GM21423 (cell line): ENCODE data around the gene LDHB.
"Not testable (repeated sequence)": the region's sequence is repeated elsewhere in the genome, so short reads cannot be mapped to it uniquely, and the experiment has no call there.

Source experiments
- ATAC-seq: cut with Tn5 transposase; IDR thresholded peaks from one replicate; pipeline ENCODE4 v1.9.1; 2021; ENCODE audit warnings: mild to moderate bottlenecking, moderate library complexity; ENCODE audit not compliant: unreplicated experiment

Gene LDHB

GRCh38 chr12:21662122-21662792, 4.6 kb upstream of the LDHB start:
- no peak for ATAC-seq

GRCh38 chr12:21661396-21662093, 3.9 kb upstream of the LDHB start:
- not testable (repeated sequence) for ATAC-seq

GRCh38 chr12:21659383-21659782, 1.7 kb upstream of the LDHB start:
- ATAC-seq, result no peak

GRCh38 chr12:21656905-21657325, 727 bp downstream of the LDHB start:
- peak; percentile 34 for ATAC-seq

GRCh38 chr12:21655591-21655990, 2.1 kb downstream of the LDHB start:
- ATAC-seq, result no peak

GRCh38 chr12:21651821-21652220, 5.8 kb downstream of the LDHB start:
- ATAC-seq, result no peak

- ATAC-seq, result no peak
Observed at GRCh38 chr12:21650997-21651396, 6.6 kb downstream of the LDHB start.

- no peak for ATAC-seq
Observed at GRCh38 chr12:21649034-21649433, 8.6 kb downstream of the LDHB start.

GRCh38 chr12:21648378-21648777, 9.3 kb downstream of the LDHB start:
- ATAC-seq, result no peak

- ATAC-seq, result no peak
Observed at GRCh38 chr12:21647179-21647578, 10.5 kb downstream of the LDHB start.

GRCh38 chr12:21645041-21645500, 12.6 kb downstream of the LDHB start:
- not testable (repeated sequence) for ATAC-seq

GRCh38 chr12:21644516-21644915, 13.1 kb downstream of the LDHB start:
- no peak for ATAC-seq

- no peak for ATAC-seq
Observed at GRCh38 chr12:21643758-21644157, 13.9 kb downstream of the LDHB start.

GRCh38 chr12:21642707-21643389, 14.8 kb downstream of the LDHB start:
- no peak for ATAC-seq

- ATAC-seq, result no peak
Observed at GRCh38 chr12:21638054-21638891, 19.4 kb downstream of the LDHB start.

- ATAC-seq, result no peak
Observed at GRCh38 chr12:21634245-21634644, 23.4 kb downstream of the LDHB start.

- ATAC-seq, result no peak
Observed at GRCh38 chr12:21631367-21631766, 26.3 kb downstream of the LDHB start.

GRCh38 chr12:21627924-21628323, 29.7 kb downstream of the LDHB start:
- ATAC-seq, result no peak

GRCh38 chr12:21618566-21618965, 39.1 kb downstream of the LDHB start:
- ATAC-seq, result no peak

GRCh38 chr12:21617030-21617429, 40.6 kb downstream of the LDHB start:
- no peak for ATAC-seq

GRCh38 chr12:21615431-21615830, 42.2 kb downstream of the LDHB start:
- no peak for ATAC-seq
